HG02759 (cell line): ENCODE measurements around the gene TRPC4.

ENCODE experiments used
- ATAC-seq: cut with Tn5 transposase; IDR thresholded peaks from one replicate; pipeline ENCODE4 v1.9.1; 2021; ENCODE audit warnings: mild to moderate bottlenecking, moderate library complexity; ENCODE audit not compliant: unreplicated experiment

TRPC4 gene

GRCh38 chr13:37869756-37870488 is at the start of gene TRPC4:
TSS of gene TRPC4 (minus strand) at chr13:37869772. CDS start at chr13:37783333, 86,439 bp downstream.
- no peak for ATAC-seq

- no peak for ATAC-seq
These were observed 49.2 kb upstream of the TRPC4 start for GRCh38 chr13:37918751-37919150.

GRCh38 chr13:37918116-37918714 is 48.6 kb upstream of the TRPC4 start:
- ATAC-seq = no peak

- no peak for ATAC-seq
These were observed 45.3 kb upstream of the TRPC4 start for GRCh38 chr13:37914781-37915391.

GRCh38 chr13:37910790-37911189 is 41.2 kb upstream of the TRPC4 start:
- ATAC-seq = no peak

- no peak for ATAC-seq
These were observed 37.3 kb upstream of the TRPC4 start for GRCh38 chr13:37906880-37907279.

- ATAC-seq = no peak
These were observed 36.2 kb upstream of the TRPC4 start for GRCh38 chr13:37905736-37906135.

GRCh38 chr13:37899753-37900152 is 30.2 kb upstream of the TRPC4 start:
- no peak for ATAC-seq

- ATAC-seq = no peak
These were observed 23.7 kb upstream of the TRPC4 start for GRCh38 chr13:37893321-37893720.

GRCh38 chr13:37889820-37890219 is 20.2 kb upstream of the TRPC4 start:
- ATAC-seq = no peak

- no peak for ATAC-seq
These were observed 19.5 kb upstream of the TRPC4 start for GRCh38 chr13:37889102-37889501.

GRCh38 chr13:37886879-37887278 is 17.3 kb upstream of the TRPC4 start:
- no peak for ATAC-seq

- ATAC-seq = no peak
These were observed 15.1 kb upstream of the TRPC4 start for GRCh38 chr13:37884674-37885073.

GRCh38 chr13:37884026-37884425 is 14.5 kb upstream of the TRPC4 start:
- ATAC-seq = no peak

GRCh38 chr13:37878921-37879320 is 9.3 kb upstream of the TRPC4 start:
- no peak for ATAC-seq

GRCh38 chr13:37878496-37878895 is 8.9 kb upstream of the TRPC4 start:
- no peak for ATAC-seq

- no peak for ATAC-seq
These were observed 1.5 kb upstream of the TRPC4 start for GRCh38 chr13:37870895-37871550.

- no peak for ATAC-seq
These were observed 895 bp upstream of the TRPC4 start for GRCh38 chr13:37870489-37870845.

- ATAC-seq = no peak
These were observed 141 bp downstream of the TRPC4 start for GRCh38 chr13:37869506-37869755.

GRCh38 chr13:37868691-37869505 is 674 bp downstream of the TRPC4 start:
- ATAC-seq = no peak

- ATAC-seq = no peak
These were observed 5.9 kb downstream of the TRPC4 start for GRCh38 chr13:37863708-37864107.
